ENCODE data around the gene SPRY4.

The SPRY4 gene

DNA sequence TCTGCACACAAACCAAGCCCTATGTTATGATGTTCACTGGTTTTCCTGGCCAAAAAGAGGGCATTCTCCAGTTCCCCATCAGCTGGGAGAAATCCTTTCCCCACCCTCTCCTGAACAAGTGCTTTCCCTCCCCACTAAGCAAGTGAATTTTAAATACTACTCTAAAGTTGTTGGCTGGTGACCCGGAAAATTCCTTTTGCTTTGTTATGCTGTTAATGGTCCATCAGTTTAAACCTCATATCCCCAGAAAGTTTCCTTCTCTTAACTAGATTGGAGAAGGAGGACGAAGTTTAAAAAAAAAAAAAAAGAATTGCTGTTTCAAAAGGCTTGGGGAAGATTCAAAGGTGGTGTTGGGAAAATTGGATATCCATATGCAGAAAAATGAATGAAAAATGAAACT is 21.9 kb upstream of the SPRY4 start:
- TF ChIP-seq SIN3A (IDR thresholded peaks at IDR 0.05; ENCODE audit: borderline replicate concordance, insufficient read depth, low read length) (no peak), FOXP2 (optimal IDR thresholded peaks at IDR 0.05; ENCODE audit: borderline replicate concordance, extremely low read depth, extremely low read length, insufficient read depth) (no peak), TAF1 (IDR thresholded peaks at IDR 0.05; ENCODE audit: borderline replicate concordance, insufficient read depth, low read length) (no peak)
- TF ChIP-seq, protein P1, sequence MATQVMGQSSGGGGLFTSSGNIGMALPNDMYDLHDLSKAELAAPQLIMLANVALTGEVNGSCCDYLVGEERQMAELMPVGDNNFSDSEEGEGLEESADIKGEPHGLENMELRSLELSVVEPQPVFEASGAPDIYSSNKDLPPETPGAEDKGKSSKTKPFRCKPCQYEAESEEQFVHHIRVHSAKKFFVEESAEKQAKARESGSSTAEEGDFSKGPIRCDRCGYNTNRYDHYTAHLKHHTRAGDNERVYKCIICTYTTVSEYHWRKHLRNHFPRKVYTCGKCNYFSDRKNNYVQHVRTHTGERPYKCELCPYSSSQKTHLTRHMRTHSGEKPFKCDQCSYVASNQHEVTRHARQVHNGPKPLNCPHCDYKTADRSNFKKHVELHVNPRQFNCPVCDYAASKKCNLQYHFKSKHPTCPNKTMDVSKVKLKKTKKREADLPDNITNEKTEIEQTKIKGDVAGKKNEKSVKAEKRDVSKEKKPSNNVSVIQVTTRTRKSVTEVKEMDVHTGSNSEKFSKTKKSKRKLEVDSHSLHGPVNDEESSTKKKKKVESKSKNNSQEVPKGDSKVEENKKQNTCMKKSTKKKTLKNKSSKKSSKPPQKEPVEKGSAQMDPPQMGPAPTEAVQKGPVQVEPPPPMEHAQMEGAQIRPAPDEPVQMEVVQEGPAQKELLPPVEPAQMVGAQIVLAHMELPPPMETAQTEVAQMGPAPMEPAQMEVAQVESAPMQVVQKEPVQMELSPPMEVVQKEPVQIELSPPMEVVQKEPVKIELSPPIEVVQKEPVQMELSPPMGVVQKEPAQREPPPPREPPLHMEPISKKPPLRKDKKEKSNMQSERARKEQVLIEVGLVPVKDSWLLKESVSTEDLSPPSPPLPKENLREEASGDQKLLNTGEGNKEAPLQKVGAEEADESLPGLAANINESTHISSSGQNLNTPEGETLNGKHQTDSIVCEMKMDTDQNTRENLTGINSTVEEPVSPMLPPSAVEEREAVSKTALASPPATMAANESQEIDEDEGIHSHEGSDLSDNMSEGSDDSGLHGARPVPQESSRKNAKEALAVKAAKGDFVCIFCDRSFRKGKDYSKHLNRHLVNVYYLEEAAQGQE (IDR thresholded peaks at IDR 0.05; ENCODE audit: insufficient read depth in 1 of 2, low read depth in 2 of 2, low read length in 2 of 2), result no peak

GRCh38 chr5:142343531-142343930 is 18.7 kb upstream of the SPRY4 start:
- TF ChIP-seq SIN3A (IDR thresholded peaks at IDR 0.05; ENCODE audit: borderline replicate concordance, insufficient read depth, low read length) (no peak), POLR2AphosphoS5 (IDR thresholded peaks at IDR 0.05; ENCODE audit: low read depth, low read length) (no peak), TAF1 (IDR thresholded peaks at IDR 0.05; ENCODE audit: borderline replicate concordance, insufficient read depth, low read length) (no peak)
- TF ChIP-seq, protein P1 (IDR thresholded peaks at IDR 0.05; ENCODE audit: insufficient read depth in 1 of 2, low read depth in 2 of 2, low read length in 2 of 2), result no peak

DNA sequence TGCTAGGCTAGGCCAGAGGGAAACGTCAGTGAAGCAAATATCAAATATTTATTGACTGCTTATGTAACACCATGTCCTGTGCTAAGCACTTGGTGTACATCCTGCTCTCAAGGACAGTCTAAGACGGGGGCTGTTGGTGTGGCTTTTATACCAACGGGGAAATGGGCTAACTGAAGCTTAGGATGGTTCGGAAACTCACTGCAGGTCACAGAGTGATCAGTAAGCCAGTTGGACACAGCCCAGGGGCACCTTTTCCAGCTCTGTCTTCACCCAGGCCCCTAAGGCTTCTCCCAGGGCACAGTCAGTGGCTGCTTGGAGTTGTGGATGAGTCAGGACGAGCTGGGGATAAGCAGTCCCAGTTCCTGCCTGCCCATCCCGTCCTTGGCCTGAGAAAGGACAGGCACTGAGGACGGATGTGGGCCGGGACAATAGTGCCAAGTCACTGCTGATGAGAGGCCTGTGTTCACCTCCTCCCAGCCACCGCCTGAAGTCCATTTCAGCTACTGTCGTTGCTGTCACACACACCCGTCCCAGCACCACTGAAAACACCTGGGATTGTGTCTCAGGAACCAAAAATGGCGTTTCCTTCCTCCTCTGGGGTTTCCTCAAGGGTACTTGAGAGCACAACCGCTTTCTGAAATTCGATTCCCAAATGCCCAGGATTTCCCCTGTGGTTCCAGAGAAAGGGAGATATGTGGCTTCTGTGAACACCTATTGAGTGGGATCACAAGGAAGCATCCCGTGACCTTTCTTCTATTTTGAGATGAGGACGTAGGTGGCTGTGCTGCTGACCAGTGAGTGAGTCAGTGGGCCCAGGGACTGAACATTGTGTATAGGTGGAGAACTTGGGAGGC is 17.5 kb upstream of the SPRY4 start:
- no peak for TF ChIP-seq FOXP2 (optimal IDR thresholded peaks at IDR 0.05; ENCODE audit: borderline replicate concordance, extremely low read depth, extremely low read length, insufficient read depth)
- TF ChIP-seq, protein P1 (IDR thresholded peaks at IDR 0.05; ENCODE audit: insufficient read depth in 1 of 2, low read depth in 2 of 2, low read length in 2 of 2), result no peak
- TF ChIP-seq SIN3A (IDR thresholded peaks at IDR 0.05; ENCODE audit: borderline replicate concordance, insufficient read depth, low read length), result no peak
- TF ChIP-seq TAF1 (IDR thresholded peaks at IDR 0.05; ENCODE audit: borderline replicate concordance, insufficient read depth, low read length), result no peak
- no peak for TF ChIP-seq POLR2AphosphoS5 (IDR thresholded peaks at IDR 0.05; ENCODE audit: low read depth, low read length)

DNA sequence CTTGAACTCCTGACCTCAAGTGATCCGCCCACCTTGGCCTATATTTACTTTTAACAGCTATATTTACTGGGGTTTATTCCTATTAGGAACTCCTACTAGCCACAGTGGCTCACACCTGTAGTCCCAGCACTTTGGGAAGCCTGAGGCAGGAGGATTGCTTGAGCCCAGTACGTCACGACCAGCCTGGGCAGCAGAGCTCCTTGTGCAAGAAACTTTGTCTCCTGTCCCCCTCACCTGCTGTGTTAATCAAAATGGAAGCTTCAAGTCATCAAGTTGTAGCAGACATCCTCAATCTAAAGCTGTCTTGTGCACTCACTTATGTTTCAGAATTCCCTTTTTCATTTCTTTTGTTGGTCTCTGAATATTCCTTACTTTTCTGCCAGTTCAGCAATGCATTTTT is 15.0 kb upstream of the SPRY4 start:
- TF ChIP-seq FOXP2 (optimal IDR thresholded peaks at IDR 0.05; ENCODE audit: borderline replicate concordance, extremely low read depth, extremely low read length, insufficient read depth), result no peak
- TF ChIP-seq TAF1 (IDR thresholded peaks at IDR 0.05; ENCODE audit: borderline replicate concordance, insufficient read depth, low read length), result no peak
- TF ChIP-seq POLR2AphosphoS5 (IDR thresholded peaks at IDR 0.05; ENCODE audit: low read depth, low read length), result no peak
- TF ChIP-seq, protein P1 (IDR thresholded peaks at IDR 0.05; ENCODE audit: insufficient read depth in 1 of 2, low read depth in 2 of 2, low read length in 2 of 2), result no peak
- TF ChIP-seq SIN3A (IDR thresholded peaks at IDR 0.05; ENCODE audit: borderline replicate concordance, insufficient read depth, low read length), result no peak
